Measurements from ENCODE around the gene C20orf204. TPM values are rescaled to one million over a fixed set of nuclear protein-coding genes. Genes with fewer than 3 reads are reported as not detected.
"Not testable (repeated sequence)": the region's sequence is repeated elsewhere in the genome, so short reads cannot be mapped to it uniquely, and the experiment has no call there.

C20orf204 gene
- total RNA-seq, 3 donors from 2014 or later: 0.66 to 1.3 (median 1.1) TPM

DNA sequence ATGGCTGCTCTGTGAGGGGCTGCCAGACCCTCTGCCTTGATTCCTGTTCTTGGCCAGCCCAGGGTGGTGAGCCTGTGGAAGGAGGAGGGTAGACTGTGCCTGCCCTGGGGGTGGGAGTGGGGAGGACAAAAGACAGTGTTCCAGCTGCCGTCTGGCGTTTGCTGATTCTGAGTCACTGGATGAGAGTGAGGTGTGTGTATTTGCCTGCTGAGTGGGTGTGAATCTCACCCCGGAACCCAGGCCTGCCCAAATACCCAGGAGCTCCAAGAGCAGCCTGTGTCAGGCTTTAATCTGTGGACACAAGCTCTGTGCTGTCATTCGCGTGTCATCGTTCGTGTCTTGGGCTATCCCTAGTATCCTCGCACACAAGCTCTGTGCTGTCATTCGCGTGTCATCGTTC is 50.8 kb downstream of the C20orf204 start:
- peaks cover 0 to 9% of the 10 kb centered on the region in 2 donors for H3K27me3 ChIP-seq
- intact Hi-C loops (cut with DNase I; ENCODE audit: low total_unique reads): no loop called here
- no peak overlapping the region for H3K4me3 ChIP-seq
- H3K4me1 ChIP-seq: peaks cover 0 to 4% of the 10 kb centered on the region in 2 donors
- TF ChIP-seq, protein P1, sequence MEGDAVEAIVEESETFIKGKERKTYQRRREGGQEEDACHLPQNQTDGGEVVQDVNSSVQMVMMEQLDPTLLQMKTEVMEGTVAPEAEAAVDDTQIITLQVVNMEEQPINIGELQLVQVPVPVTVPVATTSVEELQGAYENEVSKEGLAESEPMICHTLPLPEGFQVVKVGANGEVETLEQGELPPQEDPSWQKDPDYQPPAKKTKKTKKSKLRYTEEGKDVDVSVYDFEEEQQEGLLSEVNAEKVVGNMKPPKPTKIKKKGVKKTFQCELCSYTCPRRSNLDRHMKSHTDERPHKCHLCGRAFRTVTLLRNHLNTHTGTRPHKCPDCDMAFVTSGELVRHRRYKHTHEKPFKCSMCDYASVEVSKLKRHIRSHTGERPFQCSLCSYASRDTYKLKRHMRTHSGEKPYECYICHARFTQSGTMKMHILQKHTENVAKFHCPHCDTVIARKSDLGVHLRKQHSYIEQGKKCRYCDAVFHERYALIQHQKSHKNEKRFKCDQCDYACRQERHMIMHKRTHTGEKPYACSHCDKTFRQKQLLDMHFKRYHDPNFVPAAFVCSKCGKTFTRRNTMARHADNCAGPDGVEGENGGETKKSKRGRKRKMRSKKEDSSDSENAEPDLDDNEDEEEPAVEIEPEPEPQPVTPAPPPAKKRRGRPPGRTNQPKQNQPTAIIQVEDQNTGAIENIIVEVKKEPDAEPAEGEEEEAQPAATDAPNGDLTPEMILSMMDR (IDR thresholded peaks at IDR 0.05): no peak
- TF ChIP-seq POLR2A (IDR thresholded peaks at IDR 0.05): no peak
- TF ChIP-seq POLR2AphosphoS5 (IDR thresholded peaks at IDR 0.05): no peak
- H3K9me3 ChIP-seq: no peaks in the 10 kb centered on the region
- H3K36me3 ChIP-seq: no peaks in the 10 kb centered on the region
- DNase-seq (ENCODE audit: low spot score in 2 of 2): no peak
- no peak overlapping the region for H3K27ac ChIP-seq

DNA sequence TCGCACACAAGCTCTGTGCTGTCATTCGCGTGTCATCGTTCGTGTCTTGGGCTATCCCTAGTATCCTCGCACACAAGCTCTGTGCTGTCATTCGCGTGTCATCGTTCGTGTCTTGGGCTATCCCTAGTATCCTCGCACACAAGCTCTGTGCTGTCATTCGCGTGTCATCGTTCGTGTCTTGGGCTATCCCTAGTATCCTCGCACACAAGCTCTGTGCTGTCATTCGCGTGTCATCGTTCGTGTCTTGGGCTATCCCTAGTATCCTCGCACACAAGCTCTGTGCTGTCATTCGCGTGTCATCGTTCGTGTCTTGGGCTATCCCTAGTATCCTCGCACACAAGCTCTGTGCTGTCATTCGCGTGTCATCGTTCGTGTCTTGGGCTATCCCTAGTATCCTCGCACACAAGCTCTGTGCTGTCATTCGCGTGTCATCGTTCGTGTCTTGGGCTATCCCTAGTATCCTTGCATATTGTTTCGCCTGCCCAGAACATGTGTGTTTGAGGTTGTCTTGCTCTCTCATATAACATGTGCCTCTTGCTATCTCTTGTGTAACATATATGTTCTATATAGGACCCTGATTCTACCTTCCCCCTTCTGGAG is 51.3 kb downstream of the C20orf204 start:
- H3K27me3 ChIP-seq; H3K36me3 ChIP-seq; H3K9me3 ChIP-seq; H3K4me1 ChIP-seq; H3K27ac ChIP-seq; intact Hi-C loops (cut with DNase I; ENCODE audit: low total_unique reads); DNase-seq (ENCODE audit: low spot score in 2 of 2); H3K4me3 ChIP-seq: not testable (repeated sequence)

DNA sequence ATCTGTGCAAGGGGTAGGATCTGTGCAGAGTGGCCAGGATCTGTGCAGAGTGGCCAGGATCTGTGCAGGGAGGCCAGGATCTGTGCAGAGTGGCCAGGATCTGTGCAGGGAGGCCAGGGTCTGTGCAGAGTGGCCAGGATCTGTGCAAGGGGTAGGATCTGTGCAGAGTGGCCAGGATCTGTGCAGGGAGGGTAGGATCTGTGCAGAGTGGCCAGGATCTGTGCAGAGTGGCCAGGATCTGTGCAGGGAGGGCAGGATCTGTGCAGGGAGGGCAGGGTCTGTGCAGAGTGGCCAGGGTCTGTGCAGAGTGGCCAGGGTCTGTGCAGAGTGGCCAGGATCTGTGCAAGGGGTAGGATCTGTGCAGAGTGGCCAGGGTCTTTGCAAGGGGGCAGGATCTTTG is 52.6 kb downstream of the C20orf204 start:
- H3K27me3 ChIP-seq; H3K27ac ChIP-seq; intact Hi-C loops (cut with DNase I; ENCODE audit: low total_unique reads); H3K36me3 ChIP-seq; H3K9me3 ChIP-seq; H3K4me3 ChIP-seq; DNase-seq (ENCODE audit: low spot score in 2 of 2); H3K4me1 ChIP-seq: not testable (repeated sequence)

Other genes starting within 250 kb of the C20orf204 start
- 10 to 100 TPM in 2 of 3 donors, 1 to 10 TPM in 1; 8.2 to 18.7 (median 10.7) TPM for gene ZBTB46, start 204.9 kb upstream of the C20orf204 start, total RNA-seq
- gene ABHD16B, start 174.7 kb upstream of the C20orf204 start, total RNA-seq: not detected
- gene TPD52L2, start 170.9 kb upstream of the C20orf204 start, total RNA-seq: 100 to 1,000 TPM in 1 of 3 donors, 10 to 100 TPM in 2; 75.1 to 146 (median 84.2) TPM
- gene DNAJC5, start 141.1 kb upstream of the C20orf204 start, total RNA-seq: 10 to 100 TPM; 31.1 to 37.9 (median 37.0) TPM
- gene UCKL1, start 79.8 kb upstream of the C20orf204 start, total RNA-seq: 10 to 100 TPM; 24.2 to 44.9 (median 36.3) TPM
- 10 to 100 TPM in 1 of 3 donors, 1 to 10 TPM in 2; 5.8 to 12.7 (median 9.2) TPM for gene ZNF512B, start 66.3 kb upstream of the C20orf204 start, total RNA-seq
- 1 to 10 TPM in 2 of 3 donors, under 1 TPM in 1; 0.96 to 3.3 (median 2.8) TPM for gene SAMD10, start 56.5 kb upstream of the C20orf204 start, total RNA-seq
- 10 to 100 TPM; 53.9 to 67.5 (median 59.6) TPM for gene PRPF6, start 55.0 kb upstream of the C20orf204 start, total RNA-seq
- 1 to 10 TPM; 1.8 to 8.8 (median 3.2) TPM for gene SOX18, start 13.5 kb downstream of the C20orf204 start, total RNA-seq
- gene TCEA2, start 27.0 kb downstream of the C20orf204 start, total RNA-seq: 10 to 100 TPM; 23.9 to 39.4 (median 26.6) TPM
- 10 to 100 TPM; 14.7 to 22.2 (median 16.4) TPM for gene RGS19, start 43.3 kb downstream of the C20orf204 start, total RNA-seq
- 1 to 10 TPM; 1.6 to 3.4 (median 2.3) TPM for gene OPRL1, start 43.9 kb downstream of the C20orf204 start, total RNA-seq
- gene LKAAEAR1, start 48.2 kb downstream of the C20orf204 start, total RNA-seq: under 1 TPM in 1 of 3 donors, not detected in 2; 0.64 TPM
- not detected for gene NPBWR2, start 71.4 kb downstream of the C20orf204 start, total RNA-seq
- gene MYT1, start 128.3 kb downstream of the C20orf204 start, total RNA-seq: under 1 TPM in 1 of 3 donors, not detected in 2; under 0.01 TPM
- gene PCMTD2, start 219.6 kb downstream of the C20orf204 start, total RNA-seq: 100 to 1,000 TPM in 1 of 3 donors, 10 to 100 TPM in 2; 73.7 to 119 (median 77.6) TPM

Measured in breast epithelium (tissue), 4 donors.